Measurements from ENCODE around the gene CEP19.

GRCh38 chr3:196688349-196688748 lies 23.7 kb downstream of the CEP19 start:
- TF ChIP-seq POLR2A (IDR thresholded peaks at IDR 0.05) (no peak), CTCF (IDR thresholded peaks at IDR 0.05) (no peak)
